ENCODE measurements around the gene NPAS3. TPM values are rescaled to one million over a fixed set of nuclear protein-coding genes. Genes with fewer than 3 reads are reported as not detected.

The NPAS3 gene
- total RNA-seq, 1 experiment from 2014 or later = not detected

GRCh38 chr14:33290641-33291040 is 352.0 kb downstream of the NPAS3 start:
- Histone ChIP-seq H3K9ac (ENCODE audit: low read length) (no peak overlapping the region), H3K27me3 (ENCODE audit: insufficient read depth, low read length) (peaks cover 3% of the 10 kb centered on the region; the same call in 1 of the 2 replicates), H4K20me1 (ENCODE audit: insufficient read depth) (no peaks in the 10 kb centered on the region), H3K79me2 (ENCODE audit: insufficient read depth, low read length) (no peaks in the 10 kb centered on the region), H3K9me3 (ENCODE audit: control insufficient read depth in 1 of 2, insufficient read depth in 1 of 2, low read depth in 1 of 2, low read length in 2 of 2) (no peaks in the 10 kb centered on the region), H3K4me2 (ENCODE audit: low read length) (no peak overlapping the region), H3K36me3 (ENCODE audit: control insufficient read depth in 1 of 2, insufficient read depth in 2 of 2, low read length in 2 of 2) (no peaks in the 10 kb centered on the region), H3K27ac (ENCODE audit: low read depth, low read length) (no peak overlapping the region), H3K4me3 (replicated peaks in 1 of 2; ENCODE audit: low read depth in 1 of 2, low read length in 2 of 2) (no peak overlapping the region), H3K9me2 (ENCODE audit: insufficient read depth) (no peaks in the 10 kb centered on the region), H2AFZ (ENCODE audit: low read depth, low read length, poor library complexity, severe bottlenecking) (no peak overlapping the region), H3K4me1 (ENCODE audit: control insufficient read depth in 1 of 2, insufficient read depth in 2 of 2, low read length in 2 of 2) (no peaks in the 10 kb centered on the region)
- CTCF ChIA-PET = no interaction called here
- no TSS peak for BruUV-seq (replicated peaks)
- RAD21 ChIA-PET (ENCODE audit: low non-redundant PET in 1 of 2, low total read pairs in 2 of 2, uncharacterized antibody in 2 of 2, unreplicated experiment in 2 of 2) = no interaction called here
- POLR2A ChIA-PET = no interaction called here
- DNase-seq (ENCODE audit: low read depth, low spot score) (no peak), ATAC-seq (no peak)
- TF ChIP-seq ZNF274 (IDR thresholded peaks at IDR 0.05; ENCODE audit: low read depth, low read length) = no peak
- TF ChIP-seq ELF1 (IDR thresholded peaks at IDR 0.05; ENCODE audit: borderline replicate concordance, low read depth) = no peak
- TF ChIP-seq CTCF (IDR thresholded peaks at IDR 0.05 in 2 of 3, conservative IDR thresholded peaks at IDR 0.05 in 1 of 3; ENCODE audit: borderline replicate concordance in 1 of 3, insufficient read depth in 1 of 3, low read depth in 2 of 3, low read length in 2 of 3) = no peak
- no peak for TF ChIP-seq SIN3A (IDR thresholded peaks at IDR 0.05; ENCODE audit: low read depth)
- TF ChIP-seq ZBTB33 (IDR thresholded peaks at IDR 0.05; ENCODE audit: extremely low read depth, insufficient replicate concordance, low read length) = no peak
- TF ChIP-seq CEBPB (IDR thresholded peaks at IDR 0.05; ENCODE audit: low read depth) = no peak
- TF ChIP-seq RAD21 (IDR thresholded peaks at IDR 0.05; ENCODE audit: low read depth) = no peak
- no peak for TF ChIP-seq POLR2A (IDR thresholded peaks at IDR 0.05; ENCODE audit: borderline replicate concordance, extremely low read depth, insufficient read depth, insufficient read length)
- no peak for TF ChIP-seq REST (IDR thresholded peaks at IDR 0.05; ENCODE audit: low read depth)
- TF ChIP-seq, protein P1, sequence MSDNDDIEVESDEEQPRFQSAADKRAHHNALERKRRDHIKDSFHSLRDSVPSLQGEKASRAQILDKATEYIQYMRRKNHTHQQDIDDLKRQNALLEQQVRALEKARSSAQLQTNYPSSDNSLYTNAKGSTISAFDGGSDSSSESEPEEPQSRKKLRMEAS (IDR thresholded peaks at IDR 0.05) = no peak
- no peak for TF ChIP-seq YY1 (IDR thresholded peaks at IDR 0.05; ENCODE audit: extremely low read depth, insufficient replicate concordance, low read depth, low read length)
- TF ChIP-seq, protein P2, sequence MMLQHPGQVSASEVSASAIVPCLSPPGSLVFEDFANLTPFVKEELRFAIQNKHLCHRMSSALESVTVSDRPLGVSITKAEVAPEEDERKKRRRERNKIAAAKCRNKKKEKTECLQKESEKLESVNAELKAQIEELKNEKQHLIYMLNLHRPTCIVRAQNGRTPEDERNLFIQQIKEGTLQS (IDR thresholded peaks at IDR 0.05) = no peak
- TF ChIP-seq SP1 (IDR thresholded peaks at IDR 0.05; ENCODE audit: low read depth) = no peak
- TF ChIP-seq EZH2 (IDR thresholded peaks at IDR 0.05) = no peak
- TF ChIP-seq EGR1 (IDR thresholded peaks at IDR 0.05; ENCODE audit: low read depth) = no peak
- no peak for TF ChIP-seq CBX3 (IDR thresholded peaks at IDR 0.05; ENCODE audit: low read depth)
- TF ChIP-seq JUND (IDR thresholded peaks at IDR 0.05) = no peak
- TF ChIP-seq TCF7L2 (IDR thresholded peaks at IDR 0.05; ENCODE audit: borderline replicate concordance, extremely low read depth, insufficient read depth, insufficient read length) = no peak
- TF ChIP-seq SRF (IDR thresholded peaks at IDR 0.05; ENCODE audit: low read depth) = no peak
- no peak for TF ChIP-seq POLR2AphosphoS5 (IDR thresholded peaks at IDR 0.05; ENCODE audit: low read depth, low read length)
- intact Hi-C loops (cut with micrococcal nuclease) = no loop called here
